Epithelial cell of proximal tubule (primary cell): Measurements from ENCODE around the gene CRISP1. TPM values are rescaled to one million over a fixed set of nuclear protein-coding genes. Genes with fewer than 3 reads are reported as not detected.

Source experiments
- DNase-seq: peaks from one replicate; pipeline ENCODE4 v3.0.0-alpha.2; 2011; ENCODE audit warnings: low read depth
- H3K4me3 ChIP-seq: 2 replicates; pipeline ENCODE4 v1.5.1; 2011; ENCODE audit warnings: low read depth, mild to moderate bottlenecking, low read length
- total RNA-seq: library from RNA; depleted of rRNA; stranded (reverse); fragments of >200 nt; gene quantifications from 2 replicates; pipeline ENCODE4 v1.2.3, GENCODE V29; 2015
- TF ChIP-seq, protein P1 (sequence below): conservative IDR thresholded peaks from 2 replicates; pipeline ENCODE4 v1.5.1; 2012; ENCODE audit warnings: low read depth, mild to moderate bottlenecking, low read length

The CRISP1 gene
- total RNA-seq, 1 donor from 2014 or later = not detected

DNA sequence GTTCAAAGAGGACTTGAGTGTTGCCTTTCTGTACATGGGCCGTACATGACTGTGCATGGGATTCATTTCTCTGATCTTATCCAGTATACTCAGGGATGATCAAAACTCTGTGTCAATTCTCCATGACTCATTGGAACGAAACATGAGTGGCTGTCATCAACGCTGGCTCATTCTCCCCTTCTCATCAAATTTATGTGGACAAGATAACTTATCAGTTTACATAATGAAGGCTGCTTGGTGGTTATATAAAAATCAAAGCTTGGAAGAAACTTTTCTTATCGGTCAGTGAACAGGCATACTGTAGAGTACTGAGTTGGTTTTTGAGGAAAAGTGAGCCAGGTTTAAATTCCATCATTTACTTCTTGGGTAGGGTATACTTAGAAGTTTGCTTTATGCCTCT, 24.9 kb downstream of the CRISP1 start:
- TF ChIP-seq, protein P1, sequence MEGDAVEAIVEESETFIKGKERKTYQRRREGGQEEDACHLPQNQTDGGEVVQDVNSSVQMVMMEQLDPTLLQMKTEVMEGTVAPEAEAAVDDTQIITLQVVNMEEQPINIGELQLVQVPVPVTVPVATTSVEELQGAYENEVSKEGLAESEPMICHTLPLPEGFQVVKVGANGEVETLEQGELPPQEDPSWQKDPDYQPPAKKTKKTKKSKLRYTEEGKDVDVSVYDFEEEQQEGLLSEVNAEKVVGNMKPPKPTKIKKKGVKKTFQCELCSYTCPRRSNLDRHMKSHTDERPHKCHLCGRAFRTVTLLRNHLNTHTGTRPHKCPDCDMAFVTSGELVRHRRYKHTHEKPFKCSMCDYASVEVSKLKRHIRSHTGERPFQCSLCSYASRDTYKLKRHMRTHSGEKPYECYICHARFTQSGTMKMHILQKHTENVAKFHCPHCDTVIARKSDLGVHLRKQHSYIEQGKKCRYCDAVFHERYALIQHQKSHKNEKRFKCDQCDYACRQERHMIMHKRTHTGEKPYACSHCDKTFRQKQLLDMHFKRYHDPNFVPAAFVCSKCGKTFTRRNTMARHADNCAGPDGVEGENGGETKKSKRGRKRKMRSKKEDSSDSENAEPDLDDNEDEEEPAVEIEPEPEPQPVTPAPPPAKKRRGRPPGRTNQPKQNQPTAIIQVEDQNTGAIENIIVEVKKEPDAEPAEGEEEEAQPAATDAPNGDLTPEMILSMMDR = no peak
- no peak overlapping the region for H3K4me3 ChIP-seq
- no peak for DNase-seq

DNA sequence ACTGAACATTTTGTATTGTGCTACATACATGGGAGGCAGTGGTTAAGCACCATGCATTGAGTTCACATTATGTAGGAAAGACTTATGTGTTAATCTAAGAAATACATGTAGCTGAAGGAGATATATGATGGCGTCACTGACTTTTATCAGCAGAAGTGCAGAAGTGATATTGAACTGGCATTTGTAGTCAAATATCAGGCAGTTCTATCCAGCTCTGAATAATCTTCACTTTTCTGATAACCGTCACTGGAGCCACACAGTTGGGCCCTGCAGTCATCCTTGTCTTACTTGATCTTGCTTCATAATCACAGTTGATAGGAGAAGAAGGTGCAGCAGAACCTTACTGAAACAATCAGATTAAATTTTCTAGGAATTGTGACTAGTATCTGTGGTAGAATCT, 26.4 kb downstream of the CRISP1 start:
- H3K4me3 ChIP-seq = no peak overlapping the region
- no peak for DNase-seq
- TF ChIP-seq, protein P1 = no peak

DNA sequence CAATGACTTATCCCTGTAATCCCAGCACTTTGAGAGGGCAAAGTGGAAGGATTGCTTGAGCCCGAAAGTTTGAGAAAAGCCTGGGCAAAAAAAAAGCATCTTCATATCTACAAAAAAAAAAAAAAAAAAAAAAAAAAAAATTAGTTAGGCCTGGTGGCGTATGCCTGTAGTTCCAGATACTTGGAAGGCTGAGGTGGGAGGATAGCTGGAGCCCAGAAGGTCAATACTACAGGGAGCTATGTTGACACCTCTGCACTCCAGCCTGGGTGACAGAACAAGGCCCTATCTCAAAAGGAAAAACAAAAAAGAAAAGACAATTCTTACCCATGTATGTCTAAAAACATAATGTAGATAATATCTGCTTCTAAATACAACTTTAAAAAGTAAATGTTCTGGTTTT, 27.2 kb downstream of the CRISP1 start:
- TF ChIP-seq, protein P1 = no peak
- no peak for DNase-seq
- no peak overlapping the region for H3K4me3 ChIP-seq

DNA sequence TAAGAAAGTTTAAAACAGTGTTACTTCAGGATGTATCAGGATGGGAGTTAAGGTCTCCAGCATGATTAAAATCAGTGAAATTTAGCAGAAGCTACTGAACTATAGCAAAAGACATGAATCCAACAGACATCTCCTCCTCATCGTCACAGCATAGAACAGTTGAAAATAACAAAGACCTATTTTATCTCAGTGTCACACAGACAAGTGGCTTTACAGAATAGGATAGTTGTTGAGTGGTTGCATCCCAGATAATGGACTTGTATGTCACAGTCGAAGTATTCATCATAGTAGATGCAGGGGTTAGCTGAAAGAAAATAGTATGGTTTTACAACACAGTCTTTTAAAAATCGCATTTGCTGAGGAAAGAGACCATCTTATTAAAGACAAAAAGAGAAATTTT, 31.2 kb downstream of the CRISP1 start:
- TF ChIP-seq, protein P1 = no peak
- no peak for DNase-seq

DNA sequence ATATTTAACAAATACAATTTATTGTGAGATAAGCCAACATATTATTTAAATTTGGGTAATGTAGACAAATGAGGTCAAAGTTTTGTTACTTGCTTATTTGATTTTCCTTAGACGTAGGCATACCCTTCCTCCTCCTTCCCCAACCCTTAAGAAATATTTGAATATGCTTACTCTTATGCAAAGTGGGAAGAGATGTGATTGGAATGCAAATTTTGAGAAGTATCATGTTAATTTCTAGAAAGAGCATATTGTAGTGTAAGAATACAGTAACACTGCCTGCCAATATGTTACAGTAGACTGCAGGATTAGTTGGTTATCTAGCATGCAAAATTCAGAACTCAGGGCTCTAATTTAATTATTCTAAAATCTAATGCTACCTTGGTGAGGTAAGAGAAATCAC, 32.9 kb downstream of the CRISP1 start:
- TF ChIP-seq, protein P1 = no peak
- no peak for DNase-seq
- H3K4me3 ChIP-seq = no peak overlapping the region

More for the DNA sequence above, 31.2 kb downstream of the CRISP1 start:
- no peak overlapping the region for H3K4me3 ChIP-seq

DNA sequence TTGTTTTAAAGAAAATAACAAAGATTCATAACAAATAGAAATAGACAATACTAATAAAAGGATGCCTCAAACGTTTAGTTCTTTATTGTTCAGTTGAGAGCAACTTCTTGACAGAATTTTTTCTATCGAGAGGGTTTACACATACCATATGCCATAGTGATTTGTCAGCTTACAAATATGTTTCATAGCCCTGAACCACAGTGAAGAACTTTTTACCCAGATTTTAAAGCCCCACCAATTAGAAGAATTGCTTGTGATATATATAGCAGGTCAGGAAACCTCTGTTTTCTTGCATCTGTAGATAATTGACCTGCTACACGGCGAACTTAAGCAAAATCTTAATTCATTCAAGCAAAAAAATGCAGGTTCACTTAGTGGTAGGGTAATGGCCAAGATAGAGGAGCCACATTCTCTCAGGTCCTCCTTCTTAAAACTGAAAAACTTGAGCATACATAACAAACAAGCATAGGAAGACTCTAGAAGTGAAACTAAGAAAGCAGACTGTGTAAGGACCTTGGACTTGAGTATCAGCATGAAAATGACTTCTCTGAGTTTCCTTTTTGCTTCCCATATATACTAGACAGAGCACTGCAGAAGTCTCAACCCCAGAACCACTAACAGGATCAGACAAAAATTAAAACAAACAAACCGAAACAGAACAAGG, 39.5 kb downstream of the CRISP1 start:
- no peak overlapping the region for H3K4me3 ChIP-seq
- no peak for DNase-seq
- TF ChIP-seq, protein P1 = no peak

DNA sequence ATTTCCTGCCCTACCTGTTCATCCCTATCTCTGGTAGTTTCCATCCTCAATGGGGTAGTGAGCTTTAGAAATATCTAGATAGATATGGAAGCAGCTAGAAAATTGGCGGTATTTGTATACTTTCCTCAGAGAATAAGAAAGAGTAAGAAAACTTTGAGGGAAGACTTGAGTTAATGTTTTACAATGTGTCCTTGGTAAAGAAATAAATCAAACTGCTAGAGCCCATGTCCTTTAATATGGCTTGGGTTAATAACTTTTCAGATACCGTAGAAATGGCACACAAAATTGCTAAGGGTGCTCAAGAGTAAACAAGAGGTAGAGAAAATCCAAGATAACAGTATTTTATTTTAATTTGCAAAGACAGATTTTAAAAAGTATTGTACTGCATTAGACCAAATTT, 51.2 kb downstream of the CRISP1 start:
- DNase-seq = no peak
- no peak overlapping the region for H3K4me3 ChIP-seq
- TF ChIP-seq, protein P1 = no peak
